ENCODE measurements around the gene NUP210L. TPM values are rescaled to one million over a fixed set of nuclear protein-coding genes. Genes with fewer than 3 reads are reported as not detected.
A peak's percentile ranks its signal among the peaks of the same experiment; 100 is the strongest.
"Not testable (repeated sequence)": the region's sequence is repeated elsewhere in the genome, so short reads cannot be mapped to it uniquely, and the experiment has no call there.

Gene NUP210L
- total and polyA plus RNA-seq, 2 experiments from 2014 or later, result 0.10 TPM; not detected in 1

- H3K4me3 Mint-ChIP-seq, result peak overlapping the region; percentile 97; the same call in 2 of the 3 replicates
- peaks cover 72% of the 10 kb centered on the region for H3K36me3 Mint-ChIP-seq (ENCODE audit: low read depth)
- not testable (repeated sequence) for H3K27ac Mint-ChIP-seq; H2AFZ ChIP-seq; DNase-seq (ENCODE audit: low spot score); H3K9me2 ChIP-seq (ENCODE audit: insufficient read depth); H3K4me3 ChIP-seq; H4K20me1 ChIP-seq (replicated peaks; ENCODE audit: insufficient read depth); H3K27me3 ChIP-seq (ENCODE audit: insufficient read depth); H3K4me1 ChIP-seq (ENCODE audit: insufficient read depth); ATAC-seq; H3K4me2 ChIP-seq; H3K9me3 Mint-ChIP-seq
- Histone ChIP-seq H3F3A (replicated peaks; ENCODE audit: low read depth) (peaks cover 32% of the 10 kb centered on the region), H3K79me2 (replicated peaks; ENCODE audit: insufficient read depth) (peaks cover 19% of the 10 kb centered on the region), H3K36me3 (ENCODE audit: insufficient read depth) (peaks cover 29% of the 10 kb centered on the region), H3K27ac (ENCODE audit: low read depth) (0 out of 2 replicates have a peak overlapping the region, but pooled peaks have one; percentile 4)
- peaks cover 20% of the 10 kb centered on the region for H3K4me1 Mint-ChIP-seq
- peaks cover 12% of the 10 kb centered on the region for H3K27me3 Mint-ChIP-seq (ENCODE audit: insufficient read depth, low read depth, poor library complexity)
Observed at GRCh38 chr1:153979091-153979490, 175.8 kb downstream of the NUP210L start.

GRCh38 chr1:153978274-153978909, 176.5 kb downstream of the NUP210L start:
- Mint-ChIP-seq H3K4me1 (peaks cover 20% of the 10 kb centered on the region), H3K9me3 (no peaks in the 10 kb centered on the region), H3K27ac (peak overlapping the region; percentile 97; the same call in 1 of the 2 replicates), H3K4me3 (peak overlapping the region; percentile 97), H3K27me3 (ENCODE audit: insufficient read depth, low read depth, poor library complexity) (peaks cover 12% of the 10 kb centered on the region), H3K36me3 (ENCODE audit: low read depth) (peaks cover 74% of the 10 kb centered on the region)
- no peak for ATAC-seq
- Histone ChIP-seq H3K27me3 (ENCODE audit: insufficient read depth) (no peaks in the 10 kb centered on the region), H3K36me3 (ENCODE audit: insufficient read depth) (peaks cover 29% of the 10 kb centered on the region), H3K9me2 (ENCODE audit: insufficient read depth) (no peaks in the 10 kb centered on the region), H3F3A (replicated peaks; ENCODE audit: low read depth) (peaks cover 36% of the 10 kb centered on the region), H3K27ac (ENCODE audit: low read depth) (peak overlapping the region; percentile 4; the same call in 1 of the 2 replicates), H3K4me1 (ENCODE audit: insufficient read depth) (no peaks in the 10 kb centered on the region), H3K4me2 (peak overlapping the region; percentile 91), H4K20me1 (replicated peaks; ENCODE audit: insufficient read depth) (no peaks in the 10 kb centered on the region; the same call in 1 of the 2 replicates), H2AFZ (peak overlapping the region; percentile 88), H3K4me3 (peak overlapping the region; percentile 99), H3K79me2 (replicated peaks; ENCODE audit: insufficient read depth) (peaks cover 18% of the 10 kb centered on the region)
- no peak for DNase-seq (ENCODE audit: low spot score)
- TF ChIP-seq POLR2AphosphoS5 (IDR thresholded peaks at IDR 0.05; ENCODE audit: low read depth) (no peak), ZNF331 (CRISPR knock-in tag; IDR thresholded peaks at IDR 0.05; ENCODE audit: low read depth) (no peak), CREB1 (CRISPR knock-in tag; IDR thresholded peaks at IDR 0.05; ENCODE audit: low read depth) (no peak)

GRCh38 chr1:153977250-153978240, 177.3 kb downstream of the NUP210L start, which contains the start of gene JTB:
Gene JTB, minus strand, starts transcription at chr1:153977674. Its CDS starts 422 bp downstream, at chr1:153977252.
- peaks cover 74% of the 10 kb centered on the region for H3K36me3 Mint-ChIP-seq (ENCODE audit: low read depth)
- Histone ChIP-seq H3K4me3 (peak within 1 kb of the TSS; percentile 99), H4K20me1 (replicated peaks; ENCODE audit: insufficient read depth) (no peaks in the 10 kb centered on the region; the same call in 1 of the 2 replicates), H3K27me3 (ENCODE audit: insufficient read depth) (no peaks in the 10 kb centered on the region), H3K4me2 (peak within 1 kb of the TSS; percentile 91), H3F3A (replicated peaks; ENCODE audit: low read depth) (peaks cover 36% of the 10 kb centered on the region), H3K4me1 (ENCODE audit: insufficient read depth) (no peaks in the 10 kb centered on the region), H2AFZ (peak within 1 kb of the TSS; percentile 88), H3K36me3 (ENCODE audit: insufficient read depth) (peaks cover 25% of the 10 kb centered on the region; the same call in 1 of the 2 replicates), H3K9me2 (ENCODE audit: insufficient read depth) (no peaks in the 10 kb centered on the region), H3K27ac (ENCODE audit: low read depth) (peak within 1 kb of the TSS; percentile 85), H3K79me2 (replicated peaks; ENCODE audit: insufficient read depth) (peaks cover 18% of the 10 kb centered on the region)
- DNase-seq (ENCODE audit: low spot score), result peak; percentile 96
- no peaks in the 10 kb centered on the region for H3K9me3 Mint-ChIP-seq
- ATAC-seq, result peak; percentile 90
- H3K27ac Mint-ChIP-seq, result peak within 1 kb of the TSS; percentile 97
- H3K27me3 Mint-ChIP-seq (ENCODE audit: insufficient read depth, low read depth, poor library complexity), result peaks cover 10% of the 10 kb centered on the region
- peak within 1 kb of the TSS; percentile 97 for H3K4me3 Mint-ChIP-seq
- peaks cover 20% of the 10 kb centered on the region for H3K4me1 Mint-ChIP-seq
- TF ChIP-seq STAT1 (IDR thresholded peaks at IDR 0.05; ENCODE audit: unreplicated experiment) (peak; percentile 18), REST (IDR thresholded peaks at IDR 0.05; ENCODE audit: unreplicated experiment) (peak; percentile 6), EZH2phosphoT487 (IDR thresholded peaks at IDR 0.05; ENCODE audit: unreplicated experiment) (no peak), JUNB (IDR thresholded peaks at IDR 0.05; ENCODE audit: unreplicated experiment) (peak; percentile 63), CREB1 (CRISPR knock-in tag; IDR thresholded peaks at IDR 0.05; ENCODE audit: low read depth) (0 out of 2 replicates have a peak, but pooled peaks have one; percentile 39), ZNF331 (CRISPR knock-in tag; IDR thresholded peaks at IDR 0.05; ENCODE audit: low read depth) (no peak), CTCF (conservative IDR thresholded peaks at IDR 0.05; ENCODE audit: low read depth in 2 of 2) (no peak)
